DOHH2 (cell line): ENCODE data around the gene RSPO1.

Experiments used
- H3F3A ChIP-seq: fragments of 200-600 bp; sonication (generic), shearing (Covaris generic); 2 replicates; pipeline ENCODE4 v1.6.0; 2016; ENCODE audit warnings: antibody characterized with exemption, mild to moderate bottlenecking; ENCODE audit not compliant: control insufficient read depth, insufficient read depth
- H3K27ac ChIP-seq: fragments of 200-600 bp; sonication (generic); 2 replicates; pipeline ENCODE4 v1.5.1; 2014; ENCODE audit warnings: low read depth, mild to moderate bottlenecking, low read length, moderate library complexity
- H3K27me3 ChIP-seq: fragments of 200-600 bp; sonication (generic); 2 replicates; pipeline ENCODE4 v1.6.1; 2014; ENCODE audit warnings: mild to moderate bottlenecking, low read length, mixed read lengths; ENCODE audit not compliant: control insufficient read depth
- H3K36me3 ChIP-seq: fragments of 200-600 bp; sonication (generic); 2 replicates; pipeline ENCODE4 v1.6.1; 2014; ENCODE audit warnings: mild to moderate bottlenecking, low read length, moderate library complexity, mixed read lengths; ENCODE audit not compliant: control insufficient read depth
- H3K4me1 ChIP-seq: fragments of 200-600 bp; sonication (generic); 2 replicates; pipeline ENCODE4 v1.6.1; 2014; ENCODE audit warnings: mild to moderate bottlenecking, low read length, mixed read lengths; ENCODE audit not compliant: control insufficient read depth
- H3K4me2 ChIP-seq: fragments of 200-600 bp; sonication (generic); 2 replicates; pipeline ENCODE4 v1.6.0; 2014; ENCODE audit warnings: mild to moderate bottlenecking, low read length, moderate library complexity
- H3K4me3 ChIP-seq: fragments of 200-600 bp; sonication (generic); 2 replicates; pipeline ENCODE4 v1.5.1; 2014; ENCODE audit warnings: mild to moderate bottlenecking, low read length, mixed read lengths
- H3K79me2 ChIP-seq: fragments of 200-600 bp; sonication (generic); 2 replicates; pipeline ENCODE4 v1.6.1; 2014; ENCODE audit warnings: mild to moderate bottlenecking, low read length, mixed read lengths; ENCODE audit not compliant: control insufficient read depth
- H3K9me2 ChIP-seq: fragments of 200-600 bp; sonication (generic); replicated peaks from 2 replicates; pipeline ENCODE4 v1.6.1; 2014; ENCODE audit warnings: mild to moderate bottlenecking, low read length, mixed read lengths; ENCODE audit not compliant: control insufficient read depth
- H3K9me3 ChIP-seq: fragments of 200-600 bp; sonication (generic); 2 replicates; pipeline ENCODE4 v1.6.1; 2014; ENCODE audit warnings: antibody characterized with exemption, low read length, mixed read lengths; ENCODE audit not compliant: control insufficient read depth, insufficient read depth
- H4K20me1 ChIP-seq: fragments of 200-600 bp; sonication (generic); 2 replicates; pipeline ENCODE4 v1.6.0; 2014; ENCODE audit warnings: low read depth, mild to moderate bottlenecking, antibody characterized with exemption, low read length, moderate library complexity; ENCODE audit not compliant: control insufficient read depth, insufficient read depth
- EZH2phosphoT487 ChIP-seq: fragments of 200-600 bp; sonication (generic); IDR thresholded peaks from 2 replicates; pipeline ENCODE4 v1.6.1; 2017; ENCODE audit warnings: borderline replicate concordance, mild to moderate bottlenecking, antibody characterized with exemption, low read length, moderate library complexity, mixed read lengths
- TF ChIP-seq, protein P1 (sequence below): fragments of 200-600 bp; sonication (generic); IDR thresholded peaks from one replicate; pipeline ENCODE4 v1.5.1; 2014; ENCODE audit warnings: antibody characterized with exemption, mild to moderate bottlenecking, low read depth, low read length; ENCODE audit not compliant: poor library complexity, severe bottlenecking

RSPO1 gene

GRCh38 chr1:37652976-37653375 is 18.3 kb upstream of the RSPO1 start:
- H3K4me3 ChIP-seq = no peak overlapping the region
- no peaks in the 10 kb centered on the region for H3K79me2 ChIP-seq
- no peak for TF ChIP-seq EZH2phosphoT487
- TF ChIP-seq, protein P1, sequence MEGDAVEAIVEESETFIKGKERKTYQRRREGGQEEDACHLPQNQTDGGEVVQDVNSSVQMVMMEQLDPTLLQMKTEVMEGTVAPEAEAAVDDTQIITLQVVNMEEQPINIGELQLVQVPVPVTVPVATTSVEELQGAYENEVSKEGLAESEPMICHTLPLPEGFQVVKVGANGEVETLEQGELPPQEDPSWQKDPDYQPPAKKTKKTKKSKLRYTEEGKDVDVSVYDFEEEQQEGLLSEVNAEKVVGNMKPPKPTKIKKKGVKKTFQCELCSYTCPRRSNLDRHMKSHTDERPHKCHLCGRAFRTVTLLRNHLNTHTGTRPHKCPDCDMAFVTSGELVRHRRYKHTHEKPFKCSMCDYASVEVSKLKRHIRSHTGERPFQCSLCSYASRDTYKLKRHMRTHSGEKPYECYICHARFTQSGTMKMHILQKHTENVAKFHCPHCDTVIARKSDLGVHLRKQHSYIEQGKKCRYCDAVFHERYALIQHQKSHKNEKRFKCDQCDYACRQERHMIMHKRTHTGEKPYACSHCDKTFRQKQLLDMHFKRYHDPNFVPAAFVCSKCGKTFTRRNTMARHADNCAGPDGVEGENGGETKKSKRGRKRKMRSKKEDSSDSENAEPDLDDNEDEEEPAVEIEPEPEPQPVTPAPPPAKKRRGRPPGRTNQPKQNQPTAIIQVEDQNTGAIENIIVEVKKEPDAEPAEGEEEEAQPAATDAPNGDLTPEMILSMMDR = no peak
- H3K9me2 ChIP-seq = no peaks in the 10 kb centered on the region
- no peaks in the 10 kb centered on the region for H3K9me3 ChIP-seq
- H3K4me1 ChIP-seq = no peaks in the 10 kb centered on the region
- H3K4me2 ChIP-seq = no peak overlapping the region
- no peaks in the 10 kb centered on the region for H4K20me1 ChIP-seq
- 0 out of 2 replicates have a peak, but pooled peaks cover 2% of the 10 kb centered on the region for H3K27me3 ChIP-seq
- H3K27ac ChIP-seq = no peak overlapping the region
- H3K36me3 ChIP-seq = no peaks in the 10 kb centered on the region
- no peaks in the 10 kb centered on the region for H3F3A ChIP-seq

DNA sequence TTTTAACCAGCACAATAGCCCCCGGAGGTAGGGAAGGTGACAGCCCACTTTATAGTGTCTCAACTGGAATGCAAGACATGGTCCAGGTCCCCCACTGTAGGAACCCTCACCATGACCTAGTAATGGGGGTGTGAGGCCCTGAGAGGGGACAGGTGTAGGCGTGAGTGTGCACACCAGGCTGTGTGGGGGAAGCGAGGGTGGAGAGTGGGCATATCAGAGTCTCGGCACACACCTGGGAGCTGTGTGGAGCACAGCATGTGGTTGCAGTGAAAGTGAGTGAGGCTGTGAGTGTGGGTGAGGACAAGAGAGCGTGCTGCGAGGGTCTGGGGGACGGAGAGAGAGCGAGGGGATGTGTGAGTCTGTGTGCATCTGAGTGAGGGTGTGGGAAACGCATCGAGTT is 17.1 kb upstream of the RSPO1 start:
- H3K27ac ChIP-seq = no peak overlapping the region
- 0 out of 2 replicates have a peak, but pooled peaks cover 2% of the 10 kb centered on the region for H3K27me3 ChIP-seq
- no peaks in the 10 kb centered on the region for H4K20me1 ChIP-seq
- H3K4me1 ChIP-seq = no peaks in the 10 kb centered on the region
- no peaks in the 10 kb centered on the region for H3F3A ChIP-seq
- H3K36me3 ChIP-seq = no peaks in the 10 kb centered on the region
- no peaks in the 10 kb centered on the region for H3K79me2 ChIP-seq
- no peak overlapping the region for H3K4me3 ChIP-seq
- no peak for TF ChIP-seq EZH2phosphoT487
- TF ChIP-seq, protein P1 = no peak
- H3K4me2 ChIP-seq = no peak overlapping the region
- no peaks in the 10 kb centered on the region for H3K9me3 ChIP-seq
- H3K9me2 ChIP-seq = no peaks in the 10 kb centered on the region

- Histone ChIP-seq H3F3A (no peaks in the 10 kb centered on the region), H3K4me2 (no peak overlapping the region), H4K20me1 (no peaks in the 10 kb centered on the region), H3K27me3 (0 out of 2 replicates have a peak, but pooled peaks cover 2% of the 10 kb centered on the region), H3K4me1 (no peaks in the 10 kb centered on the region), H3K9me2 (no peaks in the 10 kb centered on the region), H3K4me3 (no peak overlapping the region), H3K9me3 (no peaks in the 10 kb centered on the region), H3K79me2 (no peaks in the 10 kb centered on the region), H3K36me3 (no peaks in the 10 kb centered on the region), H3K27ac (no peak overlapping the region)
- no peak for TF ChIP-seq EZH2phosphoT487
- TF ChIP-seq, protein P1 = no peak
Measured at GRCh38 chr1:37650721-37651120, 16.0 kb upstream of the RSPO1 start.

GRCh38 chr1:37650173-37650572 is 15.5 kb upstream of the RSPO1 start:
- Histone ChIP-seq H3K9me2 (no peaks in the 10 kb centered on the region), H3K36me3 (no peaks in the 10 kb centered on the region), H4K20me1 (no peaks in the 10 kb centered on the region), H3K4me2 (no peak overlapping the region), H3K27me3 (0 out of 2 replicates have a peak, but pooled peaks cover 2% of the 10 kb centered on the region), H3K9me3 (no peaks in the 10 kb centered on the region), H3K79me2 (no peaks in the 10 kb centered on the region), H3K4me3 (no peak overlapping the region), H3F3A (no peaks in the 10 kb centered on the region), H3K27ac (no peak overlapping the region), H3K4me1 (no peaks in the 10 kb centered on the region)
- TF ChIP-seq, protein P1 = no peak
- TF ChIP-seq EZH2phosphoT487 = no peak
